ENCODE measurements around the gene TSSK6.

TSSK6 gene

DNA sequence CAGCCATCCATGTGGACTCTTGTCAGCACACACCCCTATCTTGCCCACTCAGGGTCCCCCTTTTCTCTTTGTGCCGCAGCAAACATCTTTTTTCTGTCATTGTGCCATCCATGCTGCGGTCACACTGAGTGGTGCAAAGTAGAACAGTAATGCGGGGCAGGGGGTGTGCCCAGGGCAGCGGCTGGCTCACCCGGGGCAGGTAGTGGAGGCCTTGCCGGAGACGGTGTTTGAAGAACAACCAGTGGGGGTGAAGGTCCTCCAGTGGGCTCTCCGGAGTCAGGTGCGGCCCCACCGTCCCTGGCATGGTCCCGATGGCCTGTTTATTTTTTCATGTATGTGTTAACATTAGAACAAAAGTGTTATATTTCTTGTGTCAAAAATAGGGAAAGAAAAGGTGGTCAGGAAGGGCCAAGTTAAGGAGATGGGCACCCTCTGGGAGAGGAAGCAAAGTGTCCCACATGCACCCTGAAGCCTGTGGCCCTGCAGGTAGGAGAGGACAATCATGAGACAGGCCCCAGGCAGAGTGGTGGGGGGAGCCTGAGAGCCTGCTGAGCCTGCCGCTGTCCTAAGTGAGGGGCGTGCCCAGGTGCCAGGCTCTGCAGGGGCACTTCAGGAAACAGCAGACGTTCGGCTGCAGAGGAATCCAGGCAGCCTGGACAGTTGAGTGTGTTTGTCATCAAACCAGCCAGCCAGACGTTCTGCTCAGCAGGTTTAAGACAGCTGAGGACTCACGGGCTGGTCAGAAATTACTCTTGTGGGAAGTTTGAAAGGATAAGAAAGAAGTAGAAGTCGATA, 12.3 kb downstream of the TSSK6 start:
- DNase-seq, result no peak

GRCh38 chr19:19502281-19502680, 13.1 kb downstream of the TSSK6 start:
- DNase-seq, result no peak

- DNase-seq, result no peak
These were observed 13.6 kb downstream of the TSSK6 start for GRCh38 chr19:19501798-19502197.

DNA sequence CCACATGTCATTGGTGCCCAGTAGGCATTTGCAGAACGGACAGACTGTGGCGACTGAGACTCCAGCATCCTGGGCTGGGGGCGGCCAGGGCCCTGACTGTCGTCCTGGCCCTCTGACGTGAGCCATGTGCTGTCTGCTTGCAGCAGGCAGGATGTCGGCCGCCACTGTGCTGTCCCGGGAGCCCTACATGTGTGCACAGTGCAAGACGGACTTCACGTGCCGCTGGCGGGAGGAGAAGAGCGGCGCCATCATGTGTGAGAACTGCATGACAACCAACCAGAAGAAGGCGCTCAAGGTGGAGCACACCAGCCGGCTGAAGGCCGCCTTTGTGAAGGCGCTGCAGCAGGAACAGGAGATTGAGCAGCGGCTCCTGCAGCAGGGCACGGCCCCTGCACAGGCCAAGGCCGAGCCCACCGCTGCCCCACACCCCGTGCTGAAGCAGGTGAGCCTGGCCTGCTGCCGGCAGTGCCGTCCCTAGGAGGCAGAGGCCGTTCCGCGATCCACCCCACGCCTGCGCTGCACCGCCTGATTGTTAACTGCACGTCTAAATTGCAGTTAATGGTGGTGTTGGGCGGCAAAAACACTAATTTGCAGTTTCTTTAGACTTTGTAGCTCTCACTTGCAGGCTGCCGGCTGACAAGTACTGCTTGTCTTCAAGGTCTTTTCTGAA, 14.2 kb downstream of the TSSK6 start:
- no peak for DNase-seq

DNA sequence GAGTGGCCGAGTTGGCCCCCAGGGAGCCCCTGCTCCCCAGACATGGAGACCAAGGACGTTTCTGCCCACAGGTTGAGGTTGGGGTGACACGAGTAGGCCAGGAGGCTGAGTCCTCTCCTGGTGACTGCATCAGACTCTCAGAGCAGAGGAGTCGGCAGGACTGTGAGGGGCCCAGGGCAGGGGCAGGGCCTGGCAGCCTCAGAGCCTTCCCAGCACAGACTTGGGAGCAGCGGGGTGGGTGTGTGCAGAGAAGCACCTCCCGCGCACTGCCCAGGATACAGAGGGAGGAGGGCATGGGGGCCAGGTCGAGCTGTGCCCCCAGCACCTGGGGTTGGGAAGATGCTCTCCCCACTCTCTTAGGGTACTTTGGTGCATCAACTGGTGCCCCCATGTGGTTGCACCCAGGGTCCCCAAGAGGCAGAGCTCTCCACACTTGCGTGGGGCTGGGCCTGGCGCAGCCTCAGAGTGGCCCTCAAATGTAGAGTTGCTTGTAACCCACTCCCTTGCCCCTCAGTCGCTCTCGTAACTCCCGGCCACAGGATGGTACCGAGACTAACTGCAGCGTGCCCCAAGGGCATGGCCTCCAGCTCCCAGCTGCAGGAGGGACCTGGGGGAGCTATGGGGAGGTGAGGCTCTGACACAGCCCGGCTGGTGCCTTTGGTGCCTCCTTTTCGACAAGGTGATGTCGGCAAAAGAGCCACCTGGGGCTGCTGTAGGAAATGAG, 15.9 kb downstream of the TSSK6 start:
- DNase-seq, result no peak

DNA sequence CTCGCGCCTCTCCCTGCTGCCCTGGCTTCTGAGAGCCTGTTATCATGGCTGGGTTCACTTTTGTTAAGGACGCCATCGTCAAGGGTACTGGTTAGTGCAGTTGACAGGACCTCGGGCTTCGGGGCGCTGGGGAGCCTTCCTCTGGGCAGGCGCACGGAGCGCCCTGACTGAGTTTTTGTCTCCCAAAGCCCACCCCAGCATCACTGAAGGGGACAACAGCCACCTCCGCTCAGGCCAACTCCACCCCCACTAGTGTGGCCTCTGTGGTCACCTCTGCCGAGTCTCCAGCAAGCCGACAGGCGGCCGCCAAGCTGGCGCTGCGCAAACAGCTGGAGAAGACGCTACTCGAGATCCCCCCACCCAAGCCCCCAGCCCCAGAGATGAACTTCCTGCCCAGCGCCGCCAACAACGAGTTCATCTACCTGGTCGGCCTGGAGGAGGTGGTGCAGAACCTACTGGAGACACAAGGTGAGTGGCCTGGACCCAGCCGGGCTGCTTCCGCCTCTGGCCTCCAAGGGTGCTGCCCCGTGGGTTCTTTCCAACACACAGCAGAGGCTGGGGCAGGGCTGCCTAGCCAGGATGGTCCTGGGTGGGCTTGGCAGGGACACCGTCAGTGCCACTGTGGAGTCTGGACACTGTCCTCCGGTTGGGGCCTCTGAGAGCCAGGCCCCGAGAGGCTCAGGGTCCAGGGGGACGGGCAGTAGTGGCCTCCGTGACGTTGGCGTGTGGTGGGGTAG, 16.9 kb downstream of the TSSK6 start:
- no peak for DNase-seq

- no peak for DNase-seq
These were observed 19.4 kb downstream of the TSSK6 start for GRCh38 chr19:19495614-19496603.

DNA sequence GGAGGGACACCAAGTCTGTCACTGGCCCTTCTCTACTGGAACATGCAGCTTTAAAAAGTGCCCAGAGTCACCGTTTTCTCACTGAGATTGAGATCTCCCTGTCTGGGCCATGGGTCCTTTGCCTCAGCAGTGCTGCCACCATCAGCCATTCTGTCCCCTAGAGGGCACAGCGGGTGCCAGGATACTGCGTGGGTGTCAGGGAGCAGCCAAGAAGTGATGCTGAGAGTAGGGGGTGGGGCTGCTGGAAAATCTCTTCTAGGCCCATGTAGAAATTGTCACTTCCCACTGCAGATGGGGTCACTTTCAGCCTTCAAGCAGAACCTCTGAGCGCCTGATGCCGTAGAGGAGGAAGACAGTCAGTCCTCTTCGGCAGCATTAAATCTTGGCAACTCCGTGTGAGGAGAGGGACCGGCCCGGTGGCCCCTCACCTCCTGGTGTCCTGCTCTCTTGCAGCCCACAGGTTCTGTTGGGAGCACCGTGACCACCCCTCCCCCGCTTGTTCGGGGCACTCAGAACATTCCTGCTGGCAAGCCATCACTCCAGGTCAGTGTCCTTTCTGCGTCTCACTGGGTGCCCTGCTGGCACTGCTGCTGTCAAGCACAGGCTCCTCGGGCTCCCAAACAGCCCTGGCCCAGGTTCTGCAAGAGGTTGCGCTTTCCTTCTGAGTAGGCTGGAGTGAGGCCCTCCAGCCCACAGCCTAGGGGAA, 21.4 kb downstream of the TSSK6 start:
- no peak for DNase-seq

- DNase-seq, result no peak
These were observed 23.2 kb downstream of the TSSK6 start for GRCh38 chr19:19492026-19492610.

GRCh38 chr19:19491321-19492025, 23.9 kb downstream of the TSSK6 start:
- DNase-seq, result no peak

- peak; percentile 83 for DNase-seq
These were observed 25.0 kb downstream of the TSSK6 start for GRCh38 chr19:19490214-19490968.

GRCh38 chr19:19489804-19490204, 25.5 kb downstream of the TSSK6 start:
- no peak for DNase-seq

- DNase-seq, result peak; percentile 96
These were observed 26.3 kb downstream of the TSSK6 start for GRCh38 chr19:19488875-19489690.

DNA sequence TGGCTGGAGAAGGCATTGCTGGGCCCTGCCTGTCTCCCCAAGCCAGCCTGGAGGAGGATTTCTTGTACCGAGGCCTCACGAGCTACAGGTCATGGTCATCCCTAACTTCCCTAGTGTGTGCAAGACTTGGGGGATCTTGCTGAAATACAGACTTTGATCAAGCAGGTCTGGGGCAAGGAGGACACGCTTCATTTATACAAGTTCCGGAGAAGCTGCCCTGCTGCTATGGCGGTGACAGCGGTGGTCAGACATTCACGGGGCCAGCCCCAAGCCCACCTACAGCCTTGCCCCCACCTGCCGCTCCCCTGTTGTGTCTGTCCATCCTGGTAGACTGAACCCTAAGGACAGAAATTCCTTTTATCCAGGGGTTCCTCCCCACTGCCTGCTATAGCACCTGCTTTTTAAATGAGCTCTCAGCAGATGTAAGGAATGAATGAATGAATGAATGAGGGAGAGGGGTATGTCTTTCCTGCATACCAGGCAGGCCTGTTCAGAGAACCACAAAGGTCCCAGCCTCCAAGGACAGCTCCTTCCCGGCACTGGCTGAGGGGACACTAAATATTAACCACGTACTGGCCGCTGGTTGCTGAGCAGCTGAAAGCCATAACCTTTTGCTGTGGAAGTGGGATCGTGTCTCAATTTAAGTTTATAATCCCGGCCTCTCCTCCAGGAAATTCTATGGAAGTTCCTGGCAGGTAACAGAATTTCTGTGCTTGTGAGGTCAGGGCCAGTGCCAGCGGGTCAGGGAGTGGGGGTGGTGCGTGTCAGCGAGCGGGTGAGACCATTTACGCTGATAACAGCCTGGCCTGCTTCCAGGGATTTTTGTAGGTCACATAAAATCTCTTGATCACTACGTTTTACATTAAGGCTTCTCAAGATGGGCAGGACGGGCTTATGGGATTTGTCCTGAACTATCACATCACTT, 27.1 kb downstream of the TSSK6 start:
- no peak for DNase-seq

DNA sequence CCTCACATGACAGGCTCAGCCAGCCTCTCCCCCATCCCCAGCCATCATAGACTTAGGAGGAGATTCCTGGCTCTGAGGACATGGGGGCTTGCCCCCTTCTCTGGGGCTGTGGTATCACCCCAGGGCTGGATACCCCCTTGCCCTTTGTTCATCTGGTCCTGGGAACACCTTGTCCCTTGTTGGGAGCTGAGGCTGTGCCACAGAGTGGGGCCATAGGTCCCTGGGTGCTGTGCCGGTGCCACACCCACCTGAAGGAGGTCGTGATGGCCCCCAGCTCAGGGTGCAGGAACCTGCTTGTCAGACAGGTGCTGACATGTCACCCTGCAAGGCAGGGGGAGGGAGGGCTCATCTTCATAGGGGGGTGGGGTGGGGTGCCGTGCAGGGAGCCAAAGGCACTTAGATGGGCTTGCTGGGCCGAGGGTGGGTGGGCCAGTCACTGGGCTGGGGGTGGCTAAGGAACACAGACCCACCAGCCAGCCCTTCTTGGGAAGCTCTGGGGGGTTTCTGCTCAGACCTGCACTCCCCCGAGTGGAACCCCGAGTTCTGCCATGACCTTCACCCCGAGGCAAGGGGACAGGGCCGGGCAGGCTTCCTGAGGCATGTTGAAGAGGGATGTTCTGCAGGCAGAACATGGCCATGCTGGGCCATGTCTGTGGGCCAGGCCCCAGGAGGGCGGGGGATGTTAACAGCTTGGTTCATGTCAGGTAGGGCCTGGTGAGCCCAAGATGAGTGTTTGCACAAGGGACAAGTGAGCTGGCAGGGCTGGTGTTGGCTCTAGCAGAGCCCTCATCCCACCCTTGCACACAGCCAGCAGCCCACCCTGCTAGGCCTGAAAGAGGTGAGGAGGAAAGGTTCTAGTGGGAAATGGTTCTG, 28.0 kb downstream of the TSSK6 start:
- no peak for DNase-seq
